HL-60 (cell line): ENCODE results near the gene RHOB.

Source experiments
- CTCF ChIP-seq: IDR thresholded peaks from one replicate; pipeline ENCODE4 v1.5.1; 2011; ENCODE audit warnings: low read length, control low read depth, inconsistent platforms; ENCODE audit not compliant: insufficient read depth
- POLR2AphosphoS5 ChIP-seq: IDR thresholded peaks from 2 replicates; pipeline ENCODE4 v1.6.1; 2012; ENCODE audit warnings: low read depth

GRCh38 chr2:20434588-20435294 lies 12.1 kb upstream of the RHOB start:
- TF ChIP-seq POLR2AphosphoS5 (no peak), CTCF (no peak)
